ENCODE data around the gene CFP. TPM values are rescaled to one million over a fixed set of nuclear protein-coding genes. Genes with fewer than 3 reads are reported as not detected.
"Not testable (repeated sequence)": the region's sequence is repeated elsewhere in the genome, so short reads cannot be mapped to it uniquely, and the experiment has no call there.

CFP gene
- total RNA-seq, 1 experiment from 2014 or later = 0.11 TPM

DNA sequence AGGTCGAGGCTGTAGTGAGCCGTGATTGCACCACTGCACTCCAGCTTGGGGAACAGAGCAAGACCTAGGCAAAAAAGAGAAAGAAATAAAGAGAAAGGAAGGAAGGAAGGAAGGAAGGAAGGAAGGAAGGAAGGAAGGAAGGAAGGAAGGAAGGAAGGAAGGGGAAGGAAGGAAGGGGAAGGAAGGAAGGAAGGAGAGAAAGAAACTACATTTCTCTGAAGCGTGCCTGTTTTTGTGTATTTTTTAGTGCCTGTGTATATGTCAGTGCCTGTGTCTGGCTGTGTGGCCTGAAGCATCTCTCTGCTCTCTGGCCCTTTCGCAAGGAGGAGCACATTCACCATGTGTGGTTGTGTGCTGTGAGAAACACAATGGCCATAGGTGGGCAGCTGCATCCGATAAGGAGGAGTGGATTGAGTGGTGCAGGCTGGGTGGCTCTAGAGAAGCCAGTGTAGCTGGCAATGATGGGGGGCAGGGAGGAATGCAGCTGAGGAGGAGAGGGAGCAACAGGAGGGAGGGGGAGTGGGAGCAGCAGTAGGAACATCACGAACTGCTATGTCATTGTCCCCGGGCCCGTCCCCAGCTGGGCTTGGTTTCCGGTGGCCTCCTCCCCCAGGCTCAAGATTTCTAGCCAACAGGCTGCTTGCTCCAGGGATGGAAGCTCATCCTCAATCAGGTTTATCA, 21.5 kb downstream of the CFP start:
- H3K9me2 ChIP-seq (replicated peaks; ENCODE audit: insufficient read depth, low read length) = no peaks in the 10 kb centered on the region

DNA sequence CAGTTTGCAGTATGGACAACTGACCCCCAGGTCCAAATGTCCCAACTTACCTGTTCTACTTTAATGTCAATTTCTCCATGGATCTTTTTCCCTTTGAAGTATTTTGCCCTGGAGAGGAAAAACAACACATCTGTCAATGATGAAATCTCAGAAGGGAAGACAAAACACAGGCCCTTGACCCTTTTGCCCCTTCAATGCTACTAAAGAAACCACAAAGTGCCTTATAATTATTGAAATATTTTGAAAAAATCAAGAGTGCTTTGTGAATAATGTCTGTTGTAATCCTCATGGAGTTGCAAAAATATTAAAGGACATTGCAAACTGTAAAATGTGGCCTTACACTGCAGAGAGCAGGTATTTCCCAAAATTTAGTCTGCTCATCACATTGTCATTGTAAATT, 22.6 kb downstream of the CFP start:
- Histone ChIP-seq H4K20me1 (ENCODE audit: insufficient read depth, low read depth, low read length) (no peaks in the 10 kb centered on the region), H3K4me1 (ENCODE audit: low read length) (no peaks in the 10 kb centered on the region), H3K79me2 (ENCODE audit: low read length) (no peaks in the 10 kb centered on the region), H3K4me3 (ENCODE audit: low read length) (no peak overlapping the region), H3K36me3 (ENCODE audit: insufficient read depth, low read length) (no peaks in the 10 kb centered on the region), H3K9me3 (ENCODE audit: low read length) (no peaks in the 10 kb centered on the region), H3K9ac (ENCODE audit: low read length) (no peak overlapping the region), H3K27ac (ENCODE audit: low read length) (no peak overlapping the region), H3K9me2 (replicated peaks; ENCODE audit: insufficient read depth, low read length) (no peaks in the 10 kb centered on the region), H2AFZ (ENCODE audit: low read length) (no peak overlapping the region), H3K4me2 (ENCODE audit: low read depth, low read length, poor library complexity, severe bottlenecking) (no peak overlapping the region), H3K27me3 (ENCODE audit: low read length) (no peaks in the 10 kb centered on the region)
- no peak for DNase-seq

More for the DNA sequence above, 21.5 kb downstream of the CFP start:
- DNase-seq = no peak
- Histone ChIP-seq H2AFZ (ENCODE audit: low read length) (no peak overlapping the region), H3K9me3 (ENCODE audit: low read length) (no peaks in the 10 kb centered on the region), H3K27me3 (ENCODE audit: low read length) (no peaks in the 10 kb centered on the region), H3K4me3 (ENCODE audit: low read length) (no peak overlapping the region), H3K79me2 (ENCODE audit: low read length) (no peaks in the 10 kb centered on the region), H3K4me2 (ENCODE audit: low read depth, low read length, poor library complexity, severe bottlenecking) (no peak overlapping the region), H4K20me1 (ENCODE audit: insufficient read depth, low read depth, low read length) (no peaks in the 10 kb centered on the region), H3K9ac (ENCODE audit: low read length) (no peak overlapping the region), H3K27ac (ENCODE audit: low read length) (no peak overlapping the region), H3K36me3 (ENCODE audit: insufficient read depth, low read length) (no peaks in the 10 kb centered on the region), H3K4me1 (ENCODE audit: low read length) (no peaks in the 10 kb centered on the region)

DNA sequence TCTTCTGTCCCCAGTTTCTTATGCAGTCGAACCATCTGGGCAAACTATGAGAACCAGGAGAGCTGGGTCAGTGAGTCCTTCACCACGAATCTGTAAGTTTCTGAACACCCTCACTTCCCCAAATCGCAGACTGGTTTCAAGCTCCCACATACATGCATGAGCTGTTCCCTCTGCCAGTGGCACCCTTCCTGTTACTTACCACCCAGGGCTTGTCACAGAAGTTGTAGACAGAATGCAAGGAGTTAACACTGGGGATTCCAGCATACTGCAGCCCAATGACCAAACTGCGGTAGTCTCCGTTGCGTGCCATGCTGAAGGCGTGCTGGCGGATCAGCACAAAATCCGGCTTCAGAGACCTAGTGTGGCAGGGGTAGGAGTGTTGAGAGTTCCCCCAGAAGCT, 24.7 kb downstream of the CFP start:
- no peak overlapping the region for H3K4me2 ChIP-seq (ENCODE audit: low read depth, low read length, poor library complexity, severe bottlenecking)
- DNase-seq = no peak
- H4K20me1 ChIP-seq (ENCODE audit: insufficient read depth, low read depth, low read length) = no peaks in the 10 kb centered on the region
- no peaks in the 10 kb centered on the region for H3K36me3 ChIP-seq (ENCODE audit: insufficient read depth, low read length)
- no peaks in the 10 kb centered on the region for H3K9me2 ChIP-seq (replicated peaks; ENCODE audit: insufficient read depth, low read length)
- H3K4me1 ChIP-seq (ENCODE audit: low read length) = no peaks in the 10 kb centered on the region
- no peak overlapping the region for H2AFZ ChIP-seq (ENCODE audit: low read length)
- no peak overlapping the region for H3K27ac ChIP-seq (ENCODE audit: low read length)
- no peak overlapping the region for H3K4me3 ChIP-seq (ENCODE audit: low read length)
- H3K9ac ChIP-seq (ENCODE audit: low read length) = no peak overlapping the region
- no peaks in the 10 kb centered on the region for H3K79me2 ChIP-seq (ENCODE audit: low read length)
- no peaks in the 10 kb centered on the region for H3K27me3 ChIP-seq (ENCODE audit: low read length)
- H3K9me3 ChIP-seq (ENCODE audit: low read length) = no peaks in the 10 kb centered on the region

DNA sequence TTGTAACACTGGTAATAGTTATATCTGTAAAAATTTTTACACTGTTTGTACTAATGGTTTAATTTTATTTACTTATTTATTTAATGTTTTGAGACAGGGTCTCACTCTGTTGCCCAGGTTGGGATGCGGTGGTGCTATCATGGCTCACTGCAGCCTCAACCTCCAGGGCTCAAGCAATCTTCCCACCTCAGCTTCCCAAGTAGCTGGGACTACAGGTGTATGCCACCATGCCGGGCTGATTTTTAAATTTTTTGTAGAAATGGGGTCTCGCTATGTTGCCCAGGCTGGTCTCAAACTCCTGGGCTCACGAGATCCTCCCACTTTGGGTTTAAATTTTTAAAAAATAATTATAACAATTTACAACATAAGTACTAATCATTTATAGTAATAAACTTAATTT, 26.6 kb downstream of the CFP start:
- not testable (repeated sequence) for H3K27ac ChIP-seq (ENCODE audit: low read length); H3K79me2 ChIP-seq (ENCODE audit: low read length); H4K20me1 ChIP-seq (ENCODE audit: insufficient read depth, low read depth, low read length); H3K4me3 ChIP-seq (ENCODE audit: low read length); H3K4me1 ChIP-seq (ENCODE audit: low read length); H3K4me2 ChIP-seq (ENCODE audit: low read depth, low read length, poor library complexity, severe bottlenecking); H3K9me3 ChIP-seq (ENCODE audit: low read length); H3K9me2 ChIP-seq (replicated peaks; ENCODE audit: insufficient read depth, low read length); H3K27me3 ChIP-seq (ENCODE audit: low read length); H3K36me3 ChIP-seq (ENCODE audit: insufficient read depth, low read length); DNase-seq; H3K9ac ChIP-seq (ENCODE audit: low read length); H2AFZ ChIP-seq (ENCODE audit: low read length)

DNA sequence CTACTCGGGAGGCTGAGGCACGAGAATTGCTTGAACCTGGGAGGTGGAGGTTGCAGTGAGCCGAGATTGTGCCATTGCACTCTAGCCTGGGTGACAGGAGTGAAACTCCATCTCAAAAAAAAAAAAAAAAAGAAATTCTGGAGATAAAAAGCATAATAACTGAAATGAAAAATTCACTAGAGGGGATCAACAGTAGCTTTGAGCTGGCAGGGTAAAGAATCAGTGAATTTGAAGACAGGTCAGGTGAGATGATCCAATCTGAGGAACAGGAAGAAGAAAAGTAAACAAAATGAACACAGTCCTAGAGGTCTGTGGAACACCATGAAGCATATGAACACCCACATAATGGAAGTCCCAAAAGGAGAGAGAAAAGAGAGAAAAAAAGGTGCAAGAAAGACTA, 32.5 kb downstream of the CFP start:
- Histone ChIP-seq H2AFZ (ENCODE audit: low read length) (no peak overlapping the region), H3K36me3 (ENCODE audit: insufficient read depth, low read length) (no peaks in the 10 kb centered on the region), H3K27ac (ENCODE audit: low read length) (no peak overlapping the region), H3K79me2 (ENCODE audit: low read length) (no peaks in the 10 kb centered on the region), H3K9me3 (ENCODE audit: low read length) (peaks cover 8% of the 10 kb centered on the region; the same call in 1 of the 2 replicates), H3K27me3 (ENCODE audit: low read length) (no peaks in the 10 kb centered on the region), H3K4me3 (ENCODE audit: low read length) (no peak overlapping the region), H3K4me2 (ENCODE audit: low read depth, low read length, poor library complexity, severe bottlenecking) (no peak overlapping the region), H3K9me2 (replicated peaks; ENCODE audit: insufficient read depth, low read length) (no peaks in the 10 kb centered on the region), H4K20me1 (ENCODE audit: insufficient read depth, low read depth, low read length) (no peaks in the 10 kb centered on the region), H3K9ac (ENCODE audit: low read length) (no peak overlapping the region), H3K4me1 (ENCODE audit: low read length) (no peaks in the 10 kb centered on the region)
- no peak for DNase-seq

DNA sequence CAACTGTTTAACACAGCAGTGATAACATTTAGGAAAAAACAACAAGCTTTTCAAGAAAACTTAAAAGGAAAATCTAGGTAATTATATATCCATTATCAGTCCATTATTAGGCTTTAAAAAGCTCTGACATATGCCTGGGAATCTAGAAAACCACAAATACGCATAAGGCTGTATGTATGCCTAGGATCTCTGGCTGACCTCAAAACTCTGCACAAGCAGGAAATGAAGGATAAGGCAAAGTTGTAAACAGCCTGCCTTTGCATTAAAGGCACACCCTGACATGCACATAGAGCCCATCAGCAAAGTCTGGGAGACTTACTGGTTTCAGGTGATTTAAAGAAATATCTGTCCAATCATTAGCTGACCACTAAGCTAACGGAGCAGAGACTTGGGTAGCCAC, 33.5 kb downstream of the CFP start:
- peaks cover 8% of the 10 kb centered on the region; the same call in 1 of the 2 replicates for H3K9me3 ChIP-seq (ENCODE audit: low read length)
- H3K4me1 ChIP-seq (ENCODE audit: low read length) = no peaks in the 10 kb centered on the region
- H3K79me2 ChIP-seq (ENCODE audit: low read length) = no peaks in the 10 kb centered on the region
- no peak for DNase-seq
- no peaks in the 10 kb centered on the region for H3K36me3 ChIP-seq (ENCODE audit: insufficient read depth, low read length)
- H3K27me3 ChIP-seq (ENCODE audit: low read length) = no peaks in the 10 kb centered on the region
- H3K9me2 ChIP-seq (replicated peaks; ENCODE audit: insufficient read depth, low read length) = no peaks in the 10 kb centered on the region
- no peak overlapping the region for H3K4me3 ChIP-seq (ENCODE audit: low read length)
- no peak overlapping the region for H3K4me2 ChIP-seq (ENCODE audit: low read depth, low read length, poor library complexity, severe bottlenecking)
- no peaks in the 10 kb centered on the region for H4K20me1 ChIP-seq (ENCODE audit: insufficient read depth, low read depth, low read length)
- no peak overlapping the region for H2AFZ ChIP-seq (ENCODE audit: low read length)
- no peak overlapping the region for H3K27ac ChIP-seq (ENCODE audit: low read length)
- no peak overlapping the region for H3K9ac ChIP-seq (ENCODE audit: low read length)

DNA sequence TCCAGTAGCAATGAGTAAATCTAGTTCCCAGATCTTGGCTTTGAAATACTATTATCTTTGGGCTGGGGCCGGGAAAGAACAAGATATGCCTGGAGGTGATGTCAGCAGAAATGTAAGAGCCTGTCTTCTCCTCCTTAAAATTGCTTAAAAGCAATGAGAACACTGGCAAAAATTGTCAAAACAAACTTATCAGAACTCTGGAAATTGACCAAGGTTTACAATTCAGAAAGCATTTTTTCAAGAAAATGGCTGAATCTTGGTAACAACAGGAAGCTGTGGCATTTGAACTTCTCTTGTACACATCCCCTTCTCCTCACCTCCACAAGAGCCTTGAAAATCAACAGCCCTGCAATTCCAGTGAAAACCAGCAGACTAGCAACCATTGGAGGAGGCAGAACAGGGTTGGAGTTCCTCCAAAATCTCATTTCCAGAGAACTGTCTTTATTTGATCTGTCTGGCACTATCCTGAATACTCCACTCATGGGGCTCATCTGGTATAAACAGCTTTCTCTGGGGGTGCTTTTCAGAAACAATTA, 33.9 kb downstream of the CFP start:
- H3K9ac ChIP-seq (ENCODE audit: low read length) = no peak overlapping the region
- H3K27ac ChIP-seq (ENCODE audit: low read length) = no peak overlapping the region
- no peaks in the 10 kb centered on the region for H3K79me2 ChIP-seq (ENCODE audit: low read length)
- DNase-seq = no peak
- H4K20me1 ChIP-seq (ENCODE audit: insufficient read depth, low read depth, low read length) = no peaks in the 10 kb centered on the region
- H3K4me1 ChIP-seq (ENCODE audit: low read length) = no peaks in the 10 kb centered on the region
- no peaks in the 10 kb centered on the region for H3K27me3 ChIP-seq (ENCODE audit: low read length)
- peaks cover 8% of the 10 kb centered on the region; the same call in 1 of the 2 replicates for H3K9me3 ChIP-seq (ENCODE audit: low read length)
- no peaks in the 10 kb centered on the region for H3K9me2 ChIP-seq (replicated peaks; ENCODE audit: insufficient read depth, low read length)
- no peaks in the 10 kb centered on the region for H3K36me3 ChIP-seq (ENCODE audit: insufficient read depth, low read length)
- H2AFZ ChIP-seq (ENCODE audit: low read length) = no peak overlapping the region
- H3K4me2 ChIP-seq (ENCODE audit: low read depth, low read length, poor library complexity, severe bottlenecking) = no peak overlapping the region
- H3K4me3 ChIP-seq (ENCODE audit: low read length) = no peak overlapping the region

DNA sequence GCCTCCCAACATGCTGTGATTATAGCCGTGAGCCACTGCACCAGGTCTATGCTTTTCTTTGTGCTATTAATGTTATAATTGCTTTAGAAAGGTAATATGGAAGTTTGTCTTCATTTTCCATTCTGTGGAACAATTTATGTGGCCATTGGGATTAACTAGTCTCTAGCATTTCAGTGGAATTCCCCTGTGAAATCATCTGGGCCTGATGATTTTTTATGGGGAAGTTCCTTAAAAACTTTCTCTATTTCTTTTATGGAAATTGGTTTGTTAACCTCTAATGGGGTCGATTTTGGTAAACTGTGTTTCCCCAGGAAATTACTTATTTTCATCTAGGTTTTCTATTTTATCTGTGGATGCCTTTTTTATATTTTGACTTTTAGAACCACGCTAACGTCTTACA, 36.2 kb downstream of the CFP start:
- Histone ChIP-seq H3K27me3 (ENCODE audit: low read length) (no peaks in the 10 kb centered on the region), H3K4me2 (ENCODE audit: low read depth, low read length, poor library complexity, severe bottlenecking) (no peak overlapping the region), H3K36me3 (ENCODE audit: insufficient read depth, low read length) (no peaks in the 10 kb centered on the region), H3K4me3 (ENCODE audit: low read length) (no peak overlapping the region), H2AFZ (ENCODE audit: low read length) (no peak overlapping the region), H3K9ac (ENCODE audit: low read length) (no peak overlapping the region), H3K27ac (ENCODE audit: low read length) (no peak overlapping the region), H3K9me2 (replicated peaks; ENCODE audit: insufficient read depth, low read length) (no peaks in the 10 kb centered on the region), H3K9me3 (ENCODE audit: low read length) (peaks cover 8% of the 10 kb centered on the region; the same call in 1 of the 2 replicates), H4K20me1 (ENCODE audit: insufficient read depth, low read depth, low read length) (no peaks in the 10 kb centered on the region), H3K79me2 (ENCODE audit: low read length) (no peaks in the 10 kb centered on the region), H3K4me1 (ENCODE audit: low read length) (no peaks in the 10 kb centered on the region)
- no peak for DNase-seq

Measured in Karpas-422 (cell line).